COR-L47 (cell line): ENCODE data around the gene DAGLB.
A peak's percentile ranks its signal among the peaks of the same experiment; 100 is the strongest.
"Not testable (repeated sequence)": the region's sequence is repeated elsewhere in the genome, so short reads cannot be mapped to it uniquely, and the experiment has no call there.

ENCODE experiments used
- DNase-seq: peaks from one replicate; lab custom pipeline; 2025; lab: John Stamatoyannopoulos, UW

Gene DAGLB

DNA sequence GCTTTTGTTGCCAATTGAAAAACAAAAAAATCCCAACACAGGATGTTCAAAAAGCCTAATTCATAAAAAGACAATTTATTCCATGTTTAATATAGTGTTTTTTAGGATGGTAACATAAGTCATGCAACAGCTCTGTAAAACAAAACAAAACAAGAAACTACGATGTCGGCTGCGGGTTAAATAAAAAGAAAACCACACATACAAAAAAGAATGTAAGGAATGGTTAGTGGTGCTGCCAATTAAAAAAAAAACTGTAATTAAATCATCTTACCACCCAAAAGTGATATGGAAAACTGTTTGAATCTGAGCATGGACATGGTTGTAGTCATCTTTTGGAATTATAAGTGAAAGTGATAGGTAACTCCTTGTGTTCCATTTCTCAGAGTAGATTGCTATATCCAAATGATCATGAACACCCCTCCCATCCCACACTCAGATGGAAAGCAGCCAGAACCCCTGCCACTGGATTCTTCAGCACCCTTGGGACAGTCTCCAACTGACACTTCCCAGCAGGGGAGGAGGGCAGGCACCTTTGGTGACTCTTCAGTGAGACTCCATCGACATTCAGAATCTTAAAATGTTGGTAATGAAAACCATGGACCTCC, 14.3 kb upstream of the DAGLB start:
- DNase-seq = no peak

DNA sequence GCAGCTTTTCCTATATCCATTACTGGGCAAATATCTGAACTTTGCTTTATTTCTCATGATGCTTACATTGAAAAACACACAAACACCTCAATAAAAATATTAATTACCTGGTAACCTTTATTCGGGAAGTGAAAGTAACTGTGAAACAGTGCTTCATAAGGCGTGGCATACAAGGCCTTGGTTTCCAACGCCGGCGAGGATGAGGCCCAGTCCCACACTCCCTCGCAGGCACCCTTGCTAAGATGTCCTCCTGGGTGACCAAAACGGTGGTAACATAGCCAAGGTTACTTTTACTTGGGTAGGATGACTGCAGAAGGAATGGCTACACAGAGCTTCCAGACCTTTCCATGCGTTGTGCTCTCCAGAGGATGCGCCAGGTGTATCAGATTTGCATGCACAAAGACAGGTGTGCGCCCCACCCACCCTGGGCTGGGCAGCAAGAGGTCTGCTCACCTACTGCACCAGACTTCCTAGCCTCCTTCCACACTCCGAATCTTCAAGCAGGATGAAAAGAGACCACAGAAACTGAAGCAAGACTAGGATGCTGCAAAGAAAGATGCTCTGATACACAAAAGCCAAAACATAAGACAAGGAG, 13.3 kb upstream of the DAGLB start:
- DNase-seq = no peak

DNA sequence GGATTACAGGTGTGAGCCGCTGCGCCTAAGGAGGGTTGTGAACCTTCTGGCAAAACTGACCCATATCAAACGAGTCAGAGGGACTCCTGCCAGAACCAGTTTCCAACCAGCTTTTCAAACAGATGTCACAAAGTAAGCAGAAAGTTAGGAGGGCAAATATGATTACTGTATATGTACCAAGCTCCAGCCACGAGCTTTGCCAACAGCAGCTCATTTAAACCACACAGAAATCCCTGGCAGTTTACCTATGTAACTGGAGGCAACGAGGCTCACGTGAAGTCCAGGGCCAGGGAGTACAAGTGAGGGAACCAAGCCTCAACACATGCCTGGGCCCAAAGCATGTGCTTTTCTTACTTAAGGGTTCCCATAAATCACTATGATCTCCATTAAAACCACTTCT, 12.5 kb upstream of the DAGLB start:
- no peak for DNase-seq

DNA sequence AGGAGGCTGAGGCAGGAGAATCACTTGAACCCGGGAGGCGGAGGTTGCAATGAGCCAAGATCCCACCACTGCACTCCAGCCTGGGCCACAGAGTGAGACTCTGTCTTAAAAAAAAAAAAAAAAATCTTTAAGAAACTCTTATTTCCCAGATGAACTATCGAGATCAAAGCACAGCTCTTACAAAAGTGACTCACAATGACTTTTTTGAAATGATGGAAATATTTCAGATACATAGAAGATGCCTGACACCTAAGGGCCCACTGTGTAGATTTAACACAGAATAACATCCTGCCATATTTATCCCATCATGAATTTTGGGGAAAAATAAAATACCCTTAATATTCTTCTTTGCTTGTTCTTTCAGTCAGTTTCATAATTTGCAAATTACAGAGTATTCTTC, 10.9 kb upstream of the DAGLB start:
- DNase-seq = not testable (repeated sequence)

DNA sequence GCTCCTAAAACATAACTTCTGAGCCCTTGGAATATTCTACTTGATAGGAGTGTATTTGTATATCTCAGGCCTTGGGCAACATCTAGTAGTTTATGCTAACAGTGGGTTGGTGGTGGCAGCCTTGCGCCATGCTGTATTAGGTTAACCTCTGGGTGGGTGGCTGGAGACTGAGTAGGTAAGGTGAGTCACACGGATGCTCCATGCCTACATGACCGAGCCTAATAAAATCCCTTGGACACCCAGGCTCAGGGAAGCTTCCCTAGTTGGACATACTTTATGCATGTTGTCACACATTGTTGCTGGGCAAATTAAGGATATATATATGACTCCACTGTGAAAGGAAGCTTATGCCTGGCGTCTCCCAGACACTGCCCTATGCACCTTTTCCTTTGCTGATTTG, 6.0 kb upstream of the DAGLB start:
- DNase-seq = no peak

DNA sequence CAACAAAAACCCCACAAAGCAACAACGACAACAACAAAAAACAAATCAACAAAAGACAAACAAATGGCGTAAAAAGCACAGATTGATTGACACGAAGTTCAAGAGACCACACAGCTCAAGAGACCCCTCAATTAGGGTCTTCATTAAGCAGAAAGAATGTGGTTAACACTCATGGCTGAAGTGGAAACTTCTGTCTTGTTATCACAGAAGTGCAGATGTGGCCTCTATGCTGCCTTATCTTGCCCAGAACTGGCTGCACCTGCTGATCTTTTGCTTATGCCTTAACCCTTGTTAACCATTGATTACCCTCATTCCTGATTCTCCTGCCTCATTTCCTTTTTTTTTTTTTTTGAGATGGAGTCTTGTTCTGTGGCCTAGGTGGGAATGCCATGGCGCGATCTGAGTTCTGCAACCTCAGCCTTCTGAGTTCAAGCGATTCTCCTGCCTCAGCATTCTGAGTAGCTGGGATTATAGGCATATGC, 3.5 kb upstream of the DAGLB start:
- no peak for DNase-seq

DNA sequence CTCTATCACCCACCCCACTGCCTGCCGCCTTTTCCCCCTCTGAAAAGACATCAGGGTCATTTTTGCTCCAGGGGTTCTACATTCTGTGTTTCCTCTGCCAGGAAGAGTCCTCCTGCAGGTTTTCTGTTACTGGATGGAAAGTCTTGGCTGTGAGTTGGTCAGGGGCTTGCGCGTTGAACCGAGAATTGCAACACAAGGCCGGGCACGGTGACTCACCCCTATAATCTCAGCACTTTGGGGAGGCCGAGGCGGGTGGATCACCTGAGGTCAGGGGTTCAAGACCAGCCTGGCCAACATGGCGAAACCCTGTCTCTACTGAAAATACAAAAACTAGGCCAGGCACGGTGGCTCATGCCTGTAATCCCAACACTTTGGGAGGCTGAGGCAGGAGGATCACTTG, 2.8 kb upstream of the DAGLB start:
- not testable (repeated sequence) for DNase-seq

DNA sequence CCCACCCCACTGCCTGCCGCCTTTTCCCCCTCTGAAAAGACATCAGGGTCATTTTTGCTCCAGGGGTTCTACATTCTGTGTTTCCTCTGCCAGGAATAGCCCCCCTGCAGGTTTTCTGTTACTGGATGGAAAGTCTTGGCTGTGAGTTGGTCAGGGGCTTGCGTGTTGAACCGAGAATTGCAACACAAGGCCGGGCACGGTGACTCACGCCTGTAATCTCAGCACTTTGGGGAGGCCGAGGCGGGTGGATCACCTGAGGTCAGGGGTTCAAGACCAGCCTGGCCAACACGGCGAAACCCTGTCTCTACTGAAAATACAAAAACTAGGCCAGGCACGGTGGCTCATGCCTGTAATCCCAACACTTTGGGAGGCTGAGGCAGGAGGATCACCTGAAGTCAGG, 2.1 kb upstream of the DAGLB start:
- not testable (repeated sequence) for DNase-seq

DNA sequence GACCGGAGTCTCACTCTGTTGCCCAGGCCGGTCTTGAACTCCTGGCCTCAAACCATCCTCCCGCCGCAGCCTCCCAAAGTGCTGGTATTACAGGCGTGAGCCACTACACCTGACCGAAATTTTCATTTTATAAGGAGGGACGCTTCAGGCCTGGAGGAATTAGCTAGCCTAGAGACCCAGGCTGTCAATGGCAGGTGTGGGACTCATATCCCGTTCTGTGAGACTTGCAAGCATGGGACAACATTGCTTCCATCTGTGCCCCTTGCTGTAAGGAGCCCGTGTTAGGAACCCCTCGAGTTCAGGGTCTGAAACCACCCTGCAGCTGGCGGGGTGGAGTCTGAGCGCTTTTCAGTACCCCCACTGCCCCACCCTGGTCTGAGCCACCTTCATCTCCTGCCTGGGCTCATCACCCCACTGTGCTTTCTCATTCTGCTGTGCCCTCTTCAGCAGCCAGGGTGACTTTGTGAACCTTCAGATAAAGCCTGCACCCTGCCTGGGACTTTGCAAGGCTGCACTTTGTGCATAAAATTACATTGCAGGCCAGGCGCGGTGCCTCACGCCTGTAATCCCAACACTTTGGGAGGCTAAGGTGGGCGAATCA, 1.3 kb upstream of the DAGLB start:
- DNase-seq = no peak

DNA sequence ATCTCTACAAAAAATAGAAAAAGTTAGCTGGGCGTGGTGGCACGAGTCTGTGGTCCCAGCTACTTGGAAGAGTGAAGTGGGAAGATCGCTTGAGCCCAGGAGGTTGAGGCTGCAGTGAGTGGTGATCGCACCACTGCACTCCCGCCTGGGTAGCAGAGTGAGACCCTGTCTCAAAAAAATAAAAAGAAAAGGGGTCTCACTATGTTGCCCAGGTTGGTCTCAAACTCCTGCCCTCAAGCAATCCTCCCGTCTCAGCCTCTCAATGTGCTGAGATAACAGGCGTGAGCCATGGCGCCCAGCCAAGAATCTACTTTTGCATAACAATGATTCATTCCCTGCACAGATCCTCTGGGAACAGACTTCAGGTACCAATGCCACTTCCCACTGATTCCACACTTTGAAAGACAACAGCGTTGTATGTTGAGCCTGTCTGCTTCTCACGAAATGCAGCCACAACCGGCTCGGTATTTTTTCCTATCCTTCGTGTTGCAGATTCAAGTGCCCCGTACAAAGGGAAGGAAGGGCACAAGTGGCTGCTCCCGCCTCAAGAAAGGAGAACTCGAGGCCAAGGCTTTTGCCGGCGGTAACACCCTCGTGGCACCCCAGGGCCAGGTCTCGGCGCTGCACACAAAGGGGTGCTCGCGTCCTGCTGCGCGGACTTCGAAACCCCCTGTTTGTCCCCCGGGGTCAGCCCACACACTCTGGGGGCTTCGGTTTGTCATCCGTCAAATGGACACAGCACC, 745 bp downstream of the DAGLB start:
- peak; percentile 78 for DNase-seq

DNA sequence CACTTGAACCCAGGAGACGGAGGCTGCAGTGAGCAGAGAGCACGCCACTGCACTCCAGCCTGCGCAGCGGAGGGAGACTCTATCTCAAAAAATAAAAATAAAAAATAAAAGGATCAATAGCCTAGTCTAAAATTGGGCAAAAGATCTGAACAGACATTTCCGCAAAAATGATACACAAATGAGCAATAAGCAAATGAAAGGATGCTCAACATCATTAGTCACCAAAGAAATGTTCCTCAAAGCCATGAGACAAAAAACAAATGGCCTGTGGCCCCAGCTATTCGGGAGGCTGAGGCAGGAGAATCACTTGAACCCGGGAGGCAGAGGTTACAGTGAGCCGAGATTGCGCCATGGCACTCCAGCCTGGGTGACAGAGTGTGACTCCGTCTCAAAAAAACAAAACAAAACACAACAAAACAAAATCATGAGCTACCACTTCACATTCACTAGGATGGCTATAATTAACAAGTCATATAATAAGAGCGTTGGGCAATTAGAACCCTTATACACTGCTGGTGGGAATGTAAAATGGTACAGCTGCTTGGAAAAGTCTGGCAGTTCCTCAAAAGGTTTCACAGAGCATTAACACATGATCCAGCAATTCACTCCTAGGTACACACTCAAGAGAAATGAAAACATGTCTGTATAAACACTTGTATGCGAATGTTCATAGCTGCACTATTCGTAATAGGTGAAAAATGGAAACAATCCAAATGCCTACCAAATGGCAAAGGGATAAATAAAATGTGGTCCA, 3.1 kb downstream of the DAGLB start:
- DNase-seq = no peak

DNA sequence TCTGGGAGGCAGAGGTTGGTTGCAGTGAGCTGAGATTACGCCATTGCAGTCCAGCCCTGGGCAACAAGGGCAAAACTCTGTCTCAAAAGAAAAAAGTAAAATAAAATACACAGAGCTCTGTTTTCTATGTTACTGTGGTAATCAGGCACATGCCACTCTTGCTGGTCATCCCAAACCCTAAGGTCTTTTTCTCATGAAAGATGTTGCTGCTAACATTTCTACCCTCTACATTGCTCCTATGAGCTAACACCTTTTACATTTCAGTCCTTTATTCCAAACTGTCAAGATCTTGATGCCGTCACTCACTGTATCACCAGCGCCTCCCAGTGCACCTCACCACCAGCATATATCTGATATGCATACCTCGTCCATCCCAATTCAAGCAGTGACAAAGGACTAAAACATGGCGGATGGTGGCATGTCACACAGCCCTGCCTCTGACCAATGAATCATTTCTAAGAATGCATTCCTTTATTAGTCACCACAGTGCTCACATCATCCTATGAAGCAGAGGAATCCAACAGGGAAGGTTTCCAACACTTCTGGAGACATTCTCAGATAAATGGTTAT, 4.3 kb downstream of the DAGLB start:
- DNase-seq = no peak

DNA sequence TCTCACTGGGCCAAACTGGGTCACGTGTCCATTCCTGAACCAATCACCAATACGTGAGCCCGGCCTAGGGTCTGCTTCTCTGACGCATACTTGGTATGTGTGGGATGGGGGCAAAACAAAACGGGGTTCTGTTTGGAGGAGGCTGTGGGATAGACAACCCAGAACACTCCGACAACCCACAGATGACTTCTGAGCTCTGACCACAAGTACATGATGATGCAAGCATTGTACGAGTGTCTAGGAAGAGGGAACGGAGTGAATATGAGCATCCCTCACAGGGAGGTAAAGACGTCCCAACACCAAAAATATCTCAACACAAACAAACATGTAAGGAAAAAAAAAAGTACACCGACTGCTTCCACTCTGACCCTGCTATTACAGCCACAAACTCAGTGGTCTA, 5.6 kb downstream of the DAGLB start:
- DNase-seq = no peak

DNA sequence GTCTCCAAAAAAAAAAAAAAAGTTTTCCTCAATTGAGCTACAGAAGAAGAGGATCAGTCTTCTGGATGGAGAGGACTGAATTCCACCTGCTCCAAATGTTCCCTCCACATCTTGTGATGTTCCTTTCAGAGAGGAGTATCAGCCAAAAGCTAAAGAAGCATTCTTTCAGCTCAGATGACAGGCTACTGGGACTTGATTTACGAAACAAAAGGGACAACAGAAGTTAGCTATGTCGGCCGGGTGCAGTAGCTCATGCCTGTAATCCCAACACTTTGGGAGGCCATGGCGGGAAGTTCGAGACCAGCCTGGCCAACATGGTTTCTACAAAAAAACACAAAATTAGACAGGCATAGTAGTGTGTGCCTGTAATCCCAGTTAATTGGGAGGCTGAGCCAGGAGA, 7.4 kb downstream of the DAGLB start:
- DNase-seq = no peak

DNA sequence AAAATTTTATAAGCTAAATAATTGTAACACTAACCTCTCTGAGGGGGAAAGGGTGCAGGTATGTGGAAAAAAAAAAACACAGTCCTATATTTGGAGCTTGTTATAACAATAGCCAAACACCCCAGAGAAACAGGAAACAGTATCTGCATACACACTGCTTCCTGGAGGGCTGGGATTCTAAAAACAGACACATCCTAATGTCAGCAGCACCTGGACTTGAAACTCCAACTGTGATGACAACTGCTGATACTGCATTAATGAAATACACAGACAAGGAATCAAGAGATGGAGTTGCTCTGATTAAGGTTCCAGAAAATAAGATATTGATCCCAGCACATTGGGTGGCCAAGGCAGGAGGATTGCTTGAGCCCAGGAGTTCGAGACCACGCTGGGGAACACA, 9.3 kb downstream of the DAGLB start:
- no peak for DNase-seq

DNA sequence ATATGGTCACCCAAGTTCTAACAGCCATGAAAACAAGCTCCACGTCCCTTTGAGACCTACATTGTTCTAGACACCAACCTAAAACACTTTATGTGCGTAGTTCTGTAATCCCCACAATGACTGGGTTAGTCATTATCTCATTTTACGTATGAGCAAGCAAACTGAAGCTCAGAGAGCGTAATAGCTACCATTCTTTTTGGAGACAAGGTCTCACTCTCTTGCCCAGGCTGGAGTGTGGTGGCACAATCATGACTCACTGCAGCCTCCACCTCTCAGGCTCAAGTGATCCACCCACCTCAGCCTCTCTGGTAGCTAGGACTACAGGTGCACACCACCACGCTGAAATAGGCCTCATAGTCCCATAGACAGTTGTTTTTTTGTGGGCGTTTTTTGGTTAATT, 10.5 kb downstream of the DAGLB start:
- DNase-seq = no peak

DNA sequence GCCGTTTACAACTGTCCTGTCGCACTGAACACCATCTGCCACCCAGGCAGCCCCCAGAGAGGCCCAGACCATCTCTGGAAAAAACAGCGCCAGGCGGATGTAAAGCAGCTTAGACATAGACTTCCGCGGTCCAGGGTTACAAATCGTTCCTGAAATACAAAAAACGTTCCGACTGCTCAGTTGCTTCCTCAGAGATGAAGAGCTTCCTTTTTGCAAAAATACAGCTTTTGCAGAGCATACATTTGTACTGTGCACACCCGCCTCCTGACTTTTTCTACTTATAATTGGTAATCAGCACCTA, 11.4 kb downstream of the DAGLB start:
- DNase-seq = no peak

DNA sequence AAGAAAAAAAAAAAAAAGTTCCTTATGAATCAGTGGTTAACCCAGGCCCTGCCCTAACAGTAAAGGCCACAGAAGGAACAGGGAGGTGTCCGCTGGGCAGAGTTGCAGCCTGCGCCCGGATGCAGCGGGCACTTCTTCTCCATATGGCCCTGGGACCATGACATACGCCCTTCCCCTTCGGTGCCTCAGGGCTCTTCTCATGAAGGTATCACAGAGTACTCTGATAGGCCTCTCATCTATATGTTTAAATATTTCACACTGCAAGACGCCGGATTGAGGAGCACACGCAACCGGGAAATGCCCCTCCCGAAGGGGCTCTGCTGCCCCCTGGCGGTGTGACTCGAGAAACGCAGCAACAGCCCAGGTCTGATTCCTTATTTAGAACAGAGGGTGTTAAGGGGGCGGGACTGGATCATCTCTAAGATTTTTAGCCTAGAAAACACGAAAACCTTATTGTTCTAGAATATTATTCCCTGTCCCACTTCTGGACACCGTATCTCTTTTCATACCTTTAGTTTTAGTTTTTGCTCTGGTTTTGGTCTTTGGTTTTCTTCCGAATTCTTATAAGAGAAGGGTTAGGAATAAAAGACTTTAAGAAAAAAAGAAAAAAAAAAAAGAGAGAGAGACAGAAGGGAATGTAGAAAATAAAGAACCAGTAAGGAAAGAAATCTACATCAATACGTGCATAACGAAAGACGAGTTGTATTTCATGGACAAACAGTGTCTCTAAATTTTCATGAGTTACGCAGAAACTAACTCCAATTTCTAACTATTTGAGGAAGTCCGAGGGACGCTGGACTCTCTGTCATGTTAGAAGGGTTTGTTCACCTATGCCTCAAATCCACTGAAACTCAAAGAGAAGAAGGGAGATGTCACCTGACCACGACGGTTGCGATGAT, 12.0 kb downstream of the DAGLB start:
- DNase-seq = peak; percentile 52

DNA sequence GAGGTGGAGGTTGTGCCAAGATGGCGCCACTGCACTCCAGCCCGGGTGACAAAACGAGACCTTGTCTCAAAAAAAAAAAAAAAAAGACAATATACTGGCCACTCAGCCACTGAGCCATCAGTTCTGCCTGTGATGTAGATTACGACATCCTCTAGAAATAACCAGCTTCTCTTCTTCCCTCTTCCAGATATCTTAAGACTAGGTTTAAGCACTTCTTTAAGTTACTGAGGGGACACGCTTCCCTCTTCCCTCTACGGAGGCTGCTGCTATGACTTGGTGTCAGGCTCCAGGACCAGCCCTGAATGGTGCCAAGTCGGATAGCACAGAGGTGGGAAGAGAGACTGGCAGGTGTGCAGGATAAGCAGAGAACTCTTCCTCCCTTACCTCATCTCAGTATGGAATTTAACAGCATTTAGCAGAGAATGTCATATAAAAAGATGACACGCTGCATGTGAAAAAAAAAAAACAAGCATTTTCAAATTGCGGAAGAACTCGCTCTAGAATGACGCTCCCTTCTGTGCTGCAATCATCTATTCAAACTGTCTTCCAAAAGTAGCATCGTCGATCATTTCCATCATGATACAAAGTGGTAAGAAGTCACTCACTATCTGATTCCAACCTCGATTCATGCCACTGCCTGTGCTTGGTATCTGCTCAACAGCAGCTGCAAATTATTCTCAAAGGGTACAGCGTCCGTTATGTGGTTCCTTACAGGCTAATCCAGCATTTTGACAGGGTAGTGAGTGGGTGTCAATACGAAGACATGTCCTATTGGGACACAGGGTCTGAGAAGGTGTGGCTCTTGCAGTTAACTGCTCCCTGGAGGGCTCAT, 13.8 kb downstream of the DAGLB start:
- no peak for DNase-seq

DNA sequence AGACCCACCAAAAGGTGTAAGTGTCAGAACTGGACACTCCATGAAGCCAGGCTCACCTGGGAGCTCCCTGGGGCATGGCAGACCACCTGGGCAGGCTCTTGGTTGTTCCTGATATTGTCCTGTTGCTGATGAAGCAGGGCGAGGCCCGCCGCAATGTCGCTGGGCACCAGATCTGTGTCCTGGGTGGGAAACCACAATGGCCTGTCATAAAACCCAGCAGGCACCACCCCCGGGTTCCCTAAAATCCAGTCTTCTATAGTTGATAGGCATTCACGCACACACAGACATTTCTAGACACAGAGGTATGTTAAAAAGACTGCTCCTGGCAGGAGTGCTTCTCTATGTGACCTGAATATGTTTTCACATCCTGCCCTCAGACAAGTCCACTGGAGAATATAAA, 15.0 kb downstream of the DAGLB start:
- DNase-seq = no peak
